Adrenal gland (tissue), 12 donors: Measurements from ENCODE around the gene TBL1XR1. TPM values are rescaled to one million over a fixed set of nuclear protein-coding genes. Genes with fewer than 3 reads are reported as not detected.

Source experiments
- DNase-seq, 7 donors: peaks; one replicate each; pipeline ENCODE4 v3.0.0-alpha.2; 2019 to 2020
- H3K27ac ChIP-seq, 5 donors: fragments of 200-600 bp; sonication (generic) in 4 of 5; 1 replicate in 3 of 5; 2 replicates in 2 of 5; pipeline versions ENCODE4 v1.5.1 to v1.8.0; 2016 to 2020; ENCODE audit warnings: mild to moderate bottlenecking in 1 of 5
- H3K27me3 ChIP-seq: fragments of 200-600 bp; 2 replicates; pipeline ENCODE4 v1.8.0; 2021
- H3K36me3 ChIP-seq, 2 donors: fragments of 200-600 bp; replicated peaks in 1 of 2; 1 replicate in 1 of 2; 2 replicates in 1 of 2; pipeline versions ENCODE4 v1.5.1 to v1.8.0; 2018 to 2022
- H3K4me1 ChIP-seq, 2 donors: fragments of 200-600 bp; replicated peaks in 1 of 2; 1 replicate in 1 of 2; 2 replicates in 1 of 2; pipeline versions ENCODE4 v1.5.1 to v1.8.0; 2018 to 2021
- H3K4me3 ChIP-seq, 4 donors: fragments of 200-600 bp; sonication (generic) in 3 of 4; one replicate each; pipeline ENCODE4 v1.5.1; 2016 to 2018
- H3K9me3 ChIP-seq, 3 donors: fragments of 200-600 bp; sonication (generic) in 1 of 3; replicated peaks in 1 of 3; 1 replicate in 2 of 3; 2 replicates in 1 of 3; pipeline versions ENCODE4 v1.5.1 to v1.8.0; 2016 to 2021
- POLR2A ChIP-seq, 2 donors: fragments of 450-650 bp; IDR thresholded peaks; one replicate each; pipeline ENCODE4 v1.6.1; 2017; ENCODE audit warnings: antibody characterized with exemption in 2 of 2, mild to moderate bottlenecking in 2 of 2, moderate library complexity in 1 of 2
- WGBS, 4 donors: extraction: QIAGEN DNeasy Blood & Tissue Kit in 2 of 4; methylation state at CpG; one replicate each; pipeline versions ENCODE4 v1.1.5 to v1.1.7; 2013 to 2017; 5-methylcytosine and 5-hydroxymethylcytosine counted together
- intact Hi-C, 2 donors: fragments of 100-400 bp; cut with DNase I; formaldehyde crosslinking; loops; one replicate each; pipeline versions ENCODE4 v1.14.1 to v1.15.0; 2022 to 2023
- polyA plus RNA-seq, 3 donors: library from polyadenylated mRNA; stranded (reverse); fragments of 200-250 nt in 2 of 3; fragments of 350-450 nt in 1 of 3; fragmentation: Illumina TruSeq in 1 of 3; extraction: RNeasy Lipid Tissue Mini Kit (QIAGEN cat#74804) in 1 of 3; gene quantifications; one replicate each; pipeline ENCODE4 v1.2.3, GENCODE V29; 2013 to 2014
- total RNA-seq, 9 donors: library from RNA; depleted of rRNA in 4 of 9; stranded (reverse); fragments of >200 nt in 4 of 9; fragments of 120-200 nt in 1 of 9; fragmentation: NEBNext Ultra II Directional in 1 of 9; extraction: Animal tissue kit (Norgen Biotek cat#: 25700) in 1 of 9; gene quantifications; one replicate each; pipeline versions ENCODE4 v1.1.0 to v1.2.4, GENCODE V29; 2013 to 2023
- TF ChIP-seq, protein P1 (sequence below), 6 experiments: fragments of 450-650 bp in 4 of 6; fragments of 200-600 bp in 2 of 6; sonication (generic) in 1 of 6; IDR thresholded peaks; 1 replicate in 5 of 6; 2 replicates in 1 of 6; pipeline versions ENCODE4 v1.5.1 to v1.8.0; 2016 to 2021; ENCODE audit warnings: antibody characterized with exemption in 6 of 6, mild to moderate bottlenecking in 2 of 6, moderate library complexity in 1 of 6
- donor health status: healthy with polysubstance abuse.
- donor health status: Bipolar disorder and iron deficiency.
- donor health status: DM: yes; HTN: yes; CAD: no.
- donor health status: DM: no; HTN: no; CAD: no.
- donor health status: DM: no; HTN: no; CAD: no.
- donor health status: DM: yes; HTN: yes; CAD: no.

Gene TBL1XR1
- total and polyA plus RNA-seq, 12 donors: 17.5 to 258 (median 93.6) TPM

DNA sequence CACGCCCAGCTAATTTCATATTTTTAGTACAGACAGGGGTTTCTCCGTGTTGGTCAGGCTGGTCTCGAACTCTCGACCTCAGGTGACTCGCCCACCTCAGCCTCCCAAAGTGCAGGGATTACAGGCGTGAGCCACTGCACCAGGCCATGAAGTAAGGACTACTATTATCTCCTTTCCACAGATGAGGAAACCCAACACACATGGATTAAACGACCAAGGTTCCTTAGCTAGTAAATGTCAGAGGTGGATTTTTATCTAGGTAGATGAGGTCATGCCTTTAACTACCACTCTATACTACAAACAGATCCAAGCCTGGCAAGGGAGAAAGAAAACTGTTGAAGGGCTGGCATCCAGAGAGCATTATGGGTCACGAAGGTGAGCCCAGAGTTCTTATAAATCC lies 15.5 kb upstream of the TBL1XR1 start:
- 94 to 96% (median 95%) methylated on average over 8 of the region's 8 CpGs for WGBS, 4 donors
- DNase-seq: no peak
- TF ChIP-seq POLR2A (IDR thresholded peaks at IDR 0.05): no peak
- TF ChIP-seq, protein P1, sequence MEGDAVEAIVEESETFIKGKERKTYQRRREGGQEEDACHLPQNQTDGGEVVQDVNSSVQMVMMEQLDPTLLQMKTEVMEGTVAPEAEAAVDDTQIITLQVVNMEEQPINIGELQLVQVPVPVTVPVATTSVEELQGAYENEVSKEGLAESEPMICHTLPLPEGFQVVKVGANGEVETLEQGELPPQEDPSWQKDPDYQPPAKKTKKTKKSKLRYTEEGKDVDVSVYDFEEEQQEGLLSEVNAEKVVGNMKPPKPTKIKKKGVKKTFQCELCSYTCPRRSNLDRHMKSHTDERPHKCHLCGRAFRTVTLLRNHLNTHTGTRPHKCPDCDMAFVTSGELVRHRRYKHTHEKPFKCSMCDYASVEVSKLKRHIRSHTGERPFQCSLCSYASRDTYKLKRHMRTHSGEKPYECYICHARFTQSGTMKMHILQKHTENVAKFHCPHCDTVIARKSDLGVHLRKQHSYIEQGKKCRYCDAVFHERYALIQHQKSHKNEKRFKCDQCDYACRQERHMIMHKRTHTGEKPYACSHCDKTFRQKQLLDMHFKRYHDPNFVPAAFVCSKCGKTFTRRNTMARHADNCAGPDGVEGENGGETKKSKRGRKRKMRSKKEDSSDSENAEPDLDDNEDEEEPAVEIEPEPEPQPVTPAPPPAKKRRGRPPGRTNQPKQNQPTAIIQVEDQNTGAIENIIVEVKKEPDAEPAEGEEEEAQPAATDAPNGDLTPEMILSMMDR (IDR thresholded peaks at IDR 0.05): no peak
- H3K4me3 ChIP-seq: no peak overlapping the region
- no peaks in the 10 kb centered on the region for H3K36me3 ChIP-seq
- no peaks in the 10 kb centered on the region for H3K4me1 ChIP-seq
- intact Hi-C loops: no loop called here
- no peaks in the 10 kb centered on the region for H3K27me3 ChIP-seq
- H3K27ac ChIP-seq: no peak overlapping the region
- no peaks in the 10 kb centered on the region for H3K9me3 ChIP-seq

DNA sequence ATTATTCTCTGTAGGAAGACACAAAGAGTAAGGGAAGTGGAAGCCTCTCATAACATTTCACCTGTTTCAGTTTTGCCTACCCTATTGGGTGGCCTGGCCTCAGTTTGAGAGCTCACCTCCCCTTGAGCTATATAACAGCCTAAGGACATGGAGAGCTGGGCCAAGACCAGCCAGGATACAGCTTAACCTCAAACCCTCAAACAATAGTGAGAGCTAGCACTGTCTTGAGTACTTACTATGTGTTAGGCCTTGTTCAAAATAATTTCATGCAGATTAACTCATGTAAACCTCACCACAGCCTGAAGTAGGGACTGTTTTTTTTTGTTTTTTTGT lies 15.0 kb upstream of the TBL1XR1 start:
- no peaks in the 10 kb centered on the region for H3K4me1 ChIP-seq
- intact Hi-C loops: no loop called here
- no peak overlapping the region for H3K27ac ChIP-seq
- no peaks in the 10 kb centered on the region for H3K36me3 ChIP-seq
- TF ChIP-seq, protein P1 (IDR thresholded peaks at IDR 0.05): no peak
- TF ChIP-seq POLR2A (IDR thresholded peaks at IDR 0.05): no peak
- no peaks in the 10 kb centered on the region for H3K9me3 ChIP-seq
- DNase-seq: no peak
- H3K4me3 ChIP-seq: no peak overlapping the region
- H3K27me3 ChIP-seq: no peaks in the 10 kb centered on the region

DNA sequence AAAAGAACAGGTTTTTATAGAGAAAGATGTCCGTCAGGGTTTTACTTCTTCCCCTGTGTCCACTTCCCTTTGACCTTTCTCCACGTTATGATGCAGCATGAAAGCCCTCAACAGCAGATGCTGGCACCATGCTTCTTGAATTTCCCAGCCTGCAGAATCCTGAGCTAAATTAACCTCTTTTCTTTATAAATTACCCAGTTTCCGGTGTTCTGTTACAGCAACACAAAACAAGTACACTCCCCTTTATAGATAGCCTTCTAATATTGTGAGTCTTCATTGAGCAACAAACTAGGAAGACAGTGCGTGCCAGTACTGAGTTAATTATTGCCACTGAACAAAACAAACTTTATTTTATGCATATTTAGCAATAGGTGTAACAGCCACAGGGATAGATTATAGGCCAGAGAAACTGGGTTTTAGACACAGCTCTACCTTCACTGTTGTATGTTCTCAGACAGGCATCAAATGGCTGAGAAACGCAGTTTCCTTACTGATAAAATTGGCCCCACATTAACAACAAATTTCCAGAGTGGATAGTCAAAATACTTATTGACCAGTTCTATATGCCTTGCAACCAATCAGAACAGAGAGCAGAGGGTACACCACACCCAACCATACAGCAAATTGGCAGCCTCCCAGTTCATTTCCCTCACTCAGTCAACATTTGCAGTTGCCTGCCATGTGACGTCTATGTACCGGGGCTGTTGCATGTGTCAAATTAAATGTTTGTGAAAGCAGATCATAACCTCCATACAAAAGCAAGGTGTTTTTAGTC lies 14.4 kb upstream of the TBL1XR1 start:
- WGBS, 4 donors: 85 to 93% (median 89%) methylated on average over 7 of the region's 7 CpGs
- intact Hi-C loops: no loop called here
- TF ChIP-seq, protein P1 (IDR thresholded peaks at IDR 0.05): no peak
- TF ChIP-seq POLR2A (IDR thresholded peaks at IDR 0.05): no peak

DNA sequence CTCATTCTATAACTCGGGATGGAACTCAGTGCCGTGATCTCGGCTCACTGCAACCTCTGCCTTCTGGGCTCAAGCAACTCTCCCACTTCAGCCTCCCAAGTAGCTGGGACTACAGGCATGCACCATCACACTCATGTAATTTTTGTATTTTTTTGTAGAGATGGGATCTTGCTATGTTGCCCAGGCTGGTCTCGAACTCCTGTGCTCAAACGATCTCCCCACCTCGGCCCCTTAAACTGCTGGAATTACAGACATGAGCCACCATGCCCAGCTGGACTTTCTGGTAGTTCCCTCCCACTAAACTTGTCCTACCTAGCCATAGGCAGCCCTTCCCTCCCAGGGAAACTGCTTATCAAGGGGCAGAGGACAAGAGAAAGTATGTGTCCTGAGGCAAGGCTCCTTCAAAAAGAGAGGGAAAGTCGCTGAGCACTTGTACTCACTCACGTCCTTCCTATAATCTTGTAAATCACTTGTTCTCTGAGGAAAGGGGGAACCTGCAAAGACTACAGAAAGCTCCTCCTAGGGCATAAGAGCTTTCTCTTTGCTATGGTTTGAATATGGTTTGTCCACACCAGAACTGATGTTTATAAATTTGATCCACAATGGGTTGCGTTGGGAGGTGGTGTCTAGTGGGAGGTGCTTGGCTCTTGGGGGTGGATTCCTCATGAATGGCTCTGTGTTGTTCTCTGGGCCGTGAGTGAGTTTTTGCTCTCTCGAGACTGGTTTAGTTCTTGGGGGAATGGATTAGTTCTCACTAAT lies 13.6 kb upstream of the TBL1XR1 start:
- no peaks in the 10 kb centered on the region for H3K27me3 ChIP-seq
- H3K36me3 ChIP-seq: no peaks in the 10 kb centered on the region
- intact Hi-C loops: no loop called here
- H3K9me3 ChIP-seq: no peaks in the 10 kb centered on the region
- no peaks in the 10 kb centered on the region for H3K4me1 ChIP-seq
- peak in 1 of 7 donors; percentile 1 for DNase-seq
- 89 to 94% (median 92%) methylated on average over 11 of the region's 11 CpGs for WGBS, 4 donors
- TF ChIP-seq, protein P1 (IDR thresholded peaks at IDR 0.05): no peak
- TF ChIP-seq POLR2A (IDR thresholded peaks at IDR 0.05): no peak
- no peak overlapping the region for H3K27ac ChIP-seq
- H3K4me3 ChIP-seq: no peak overlapping the region

More for the DNA sequence above, 14.4 kb upstream of the TBL1XR1 start:
- peak in 1 of 7 donors; percentile 4 for DNase-seq
- Histone ChIP-seq H3K4me1 (no peaks in the 10 kb centered on the region), H3K27ac (no peak overlapping the region), H3K4me3 (no peak overlapping the region), H3K27me3 (no peaks in the 10 kb centered on the region), H3K9me3 (no peaks in the 10 kb centered on the region), H3K36me3 (no peaks in the 10 kb centered on the region)
